Measurements from ENCODE around the gene TMCC3. TPM values are rescaled to one million over a fixed set of nuclear protein-coding genes. Genes with fewer than 3 reads are reported as not detected.

TMCC3 gene
- total RNA-seq, 2 experiments from 2014 or later, result 0.18 to 0.60 TPM

DNA sequence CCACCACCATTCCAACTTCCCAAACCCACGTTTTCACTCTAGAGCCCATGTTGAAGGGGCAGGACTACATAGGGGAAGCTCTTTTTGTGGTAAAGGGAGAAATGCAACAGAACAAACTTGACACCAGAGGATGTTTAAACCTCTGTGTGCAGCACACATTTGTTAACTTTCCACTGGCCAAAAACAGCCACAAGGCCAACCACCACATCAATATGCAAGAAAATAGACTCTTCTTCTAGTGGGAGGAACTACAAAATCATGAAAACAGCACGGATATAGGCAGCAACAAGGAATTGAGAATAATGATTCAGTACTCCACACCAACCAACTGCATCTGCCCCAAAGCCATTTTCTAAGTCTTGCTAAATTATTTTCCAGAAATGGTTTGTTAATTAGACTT lies 124.4 kb downstream of the TMCC3 start:
- no peak for DNase-seq
- H3K27ac Mint-ChIP-seq, result no peak overlapping the region
- no peaks in the 10 kb centered on the region for H3K36me3 Mint-ChIP-seq (ENCODE audit: low read depth)
- H3K4me3 Mint-ChIP-seq, result no peak overlapping the region
- H3K9me3 Mint-ChIP-seq (ENCODE audit: insufficient read depth), result no peaks in the 10 kb centered on the region
- POLR2A ChIA-PET, result no interaction called here
- peaks cover 6% of the 10 kb centered on the region for H3K4me1 Mint-ChIP-seq (ENCODE audit: low read depth)
- peaks cover 18% of the 10 kb centered on the region for H3K27me3 Mint-ChIP-seq (ENCODE audit: low read depth)
- CTCF ChIA-PET, result interaction anchor here (1.4 kb wide), 1 partner anchor 393 kb away, joined by 5 read pairs; no protein-coding TSS in a partner anchor
- ATAC-seq, result no peak

Small RNA genes lying within 50 kb of the gene (microRNA-seq; reads per million reads assigned to microRNA genes)
- not detected for gene MIR5700

Other genes with a start within 250 kb of the TMCC3 start
- gene CEP83, start 190.7 kb downstream of the TMCC3 start, total RNA-seq, result 10 to 100 TPM; 23.4 to 23.9 TPM

All from activated CD8-positive, alpha-beta T cell treated with anti-CD3 and anti-CD28 coated beads, Interleukin-2, amount 10 ng/mL, durations not matched to agents 7 days and 5 days (primary cell).